ENCODE data around the gene CRIP1.

GRCh38 chr14:105529319-105529568, 42.6 kb downstream of the CRIP1 start:
- TF ChIP-seq CTCF (IDR thresholded peaks at IDR 0.05) (no peak), POLR2A (IDR thresholded peaks at IDR 0.05) (no peak)

All from esophagus squamous epithelium (tissue), 4 donors.